ENCODE data around the gene JAKMIP1.

The JAKMIP1 gene

GRCh38 chr4:6017030-6017429 lies 183.3 kb downstream of the JAKMIP1 start:
- Histone ChIP-seq H3K9ac (ENCODE audit: low read depth, low read length, poor library complexity, severe bottlenecking) (no peak overlapping the region), H3K36me3 (ENCODE audit: insufficient read depth, low read length) (no peaks in the 10 kb centered on the region), H2AFZ (ENCODE audit: low read length) (no peak overlapping the region), H3K79me2 (ENCODE audit: insufficient read depth, low read length) (no peaks in the 10 kb centered on the region), H3K4me1 (ENCODE audit: insufficient read depth, low read length, poor library complexity, severe bottlenecking) (no peaks in the 10 kb centered on the region), H3K4me3 (ENCODE audit: low read length, poor library complexity, severe bottlenecking) (no peak overlapping the region), H3F3A (ENCODE audit: low read depth) (no peaks in the 10 kb centered on the region), H3K4me2 (ENCODE audit: low read depth, low read length, poor library complexity, severe bottlenecking) (no peak overlapping the region), H3K27me3 (ENCODE audit: insufficient read depth, low read length, poor library complexity, severe bottlenecking) (no peaks in the 10 kb centered on the region), H3K9me3 (ENCODE audit: insufficient read depth, low read depth, low read length) (no peaks in the 10 kb centered on the region), H3K9me2 (replicated peaks; ENCODE audit: low read depth, low read length) (no peaks in the 10 kb centered on the region), H4K20me1 (ENCODE audit: insufficient read depth, low read length, poor library complexity, severe bottlenecking) (no peaks in the 10 kb centered on the region)
- TF ChIP-seq EZH2phosphoT487 (IDR thresholded peaks at IDR 0.05; ENCODE audit: borderline replicate concordance) (no peak), CTCF (conservative IDR thresholded peaks at IDR 0.05; ENCODE audit: low read length) (no peak)

DNA sequence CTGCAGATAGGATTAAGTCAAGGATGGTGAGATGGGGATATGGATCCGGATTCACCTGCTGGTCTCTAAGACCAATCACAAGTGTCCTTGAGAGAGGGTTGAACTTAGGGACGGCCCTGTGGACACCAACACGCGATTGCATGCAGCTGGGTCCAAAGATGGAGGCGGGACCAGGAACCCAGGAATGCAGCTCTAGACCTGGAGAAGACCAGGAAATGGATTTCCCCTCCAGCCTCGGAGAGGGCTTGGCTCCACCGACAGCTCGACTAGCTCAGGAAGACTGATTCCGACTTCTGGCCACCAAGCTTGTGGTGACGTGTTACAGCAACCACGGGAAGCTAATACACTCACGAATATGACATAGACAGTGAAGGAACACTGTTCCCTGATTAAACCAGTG lies 186.8 kb downstream of the JAKMIP1 start:
- H3K36me3 ChIP-seq (ENCODE audit: insufficient read depth, low read length), result no peaks in the 10 kb centered on the region
- H3K9ac ChIP-seq (ENCODE audit: low read depth, low read length, poor library complexity, severe bottlenecking), result no peak overlapping the region
- H3F3A ChIP-seq (ENCODE audit: low read depth), result no peaks in the 10 kb centered on the region
- TF ChIP-seq EZH2phosphoT487 (IDR thresholded peaks at IDR 0.05; ENCODE audit: borderline replicate concordance) (no peak), CTCF (conservative IDR thresholded peaks at IDR 0.05; ENCODE audit: low read length) (no peak)
- no peak overlapping the region for H3K4me2 ChIP-seq (ENCODE audit: low read depth, low read length, poor library complexity, severe bottlenecking)
- H3K79me2 ChIP-seq (ENCODE audit: insufficient read depth, low read length), result no peaks in the 10 kb centered on the region
- H3K9me2 ChIP-seq (replicated peaks; ENCODE audit: low read depth, low read length), result no peaks in the 10 kb centered on the region
- H3K27me3 ChIP-seq (ENCODE audit: insufficient read depth, low read length, poor library complexity, severe bottlenecking), result no peaks in the 10 kb centered on the region
- H4K20me1 ChIP-seq (ENCODE audit: insufficient read depth, low read length, poor library complexity, severe bottlenecking), result no peaks in the 10 kb centered on the region
- H3K4me3 ChIP-seq (ENCODE audit: low read length, poor library complexity, severe bottlenecking), result no peak overlapping the region
- no peaks in the 10 kb centered on the region for H3K4me1 ChIP-seq (ENCODE audit: insufficient read depth, low read length, poor library complexity, severe bottlenecking)
- H3K9me3 ChIP-seq (ENCODE audit: insufficient read depth, low read depth, low read length), result no peaks in the 10 kb centered on the region
- no peak overlapping the region for H2AFZ ChIP-seq (ENCODE audit: low read length)

GRCh38 chr4:6012200-6012599 lies 188.1 kb downstream of the JAKMIP1 start:
- H3K4me3 ChIP-seq (ENCODE audit: low read length, poor library complexity, severe bottlenecking), result no peak overlapping the region
- H3K79me2 ChIP-seq (ENCODE audit: insufficient read depth, low read length), result no peaks in the 10 kb centered on the region
- H3K9me2 ChIP-seq (replicated peaks; ENCODE audit: low read depth, low read length), result no peaks in the 10 kb centered on the region
- no peak for TF ChIP-seq CTCF (conservative IDR thresholded peaks at IDR 0.05; ENCODE audit: low read length)
- no peak for TF ChIP-seq EZH2phosphoT487 (IDR thresholded peaks at IDR 0.05; ENCODE audit: borderline replicate concordance)
- no peaks in the 10 kb centered on the region for H3K4me1 ChIP-seq (ENCODE audit: insufficient read depth, low read length, poor library complexity, severe bottlenecking)
- H3K36me3 ChIP-seq (ENCODE audit: insufficient read depth, low read length), result no peaks in the 10 kb centered on the region
- no peaks in the 10 kb centered on the region for H4K20me1 ChIP-seq (ENCODE audit: insufficient read depth, low read length, poor library complexity, severe bottlenecking)
- no peak overlapping the region for H3K4me2 ChIP-seq (ENCODE audit: low read depth, low read length, poor library complexity, severe bottlenecking)
- H3K9ac ChIP-seq (ENCODE audit: low read depth, low read length, poor library complexity, severe bottlenecking), result no peak overlapping the region
- no peaks in the 10 kb centered on the region for H3K27me3 ChIP-seq (ENCODE audit: insufficient read depth, low read length, poor library complexity, severe bottlenecking)
- H3K9me3 ChIP-seq (ENCODE audit: insufficient read depth, low read depth, low read length), result no peaks in the 10 kb centered on the region
- no peaks in the 10 kb centered on the region for H3F3A ChIP-seq (ENCODE audit: low read depth)
- H2AFZ ChIP-seq (ENCODE audit: low read length), result no peak overlapping the region

Measured in Loucy (cell line).